SK-N-DZ (cell line): Measurements from ENCODE around the gene STPG3.
"Not testable (repeated sequence)": the region's sequence is repeated elsewhere in the genome, so short reads cannot be mapped to it uniquely, and the experiment has no call there.

Source experiments
- DNase-seq: peaks from one replicate; pipeline ENCODE4 v3.0.0-alpha.2; 2015; ENCODE audit warnings: low spot score

Gene STPG3

DNA sequence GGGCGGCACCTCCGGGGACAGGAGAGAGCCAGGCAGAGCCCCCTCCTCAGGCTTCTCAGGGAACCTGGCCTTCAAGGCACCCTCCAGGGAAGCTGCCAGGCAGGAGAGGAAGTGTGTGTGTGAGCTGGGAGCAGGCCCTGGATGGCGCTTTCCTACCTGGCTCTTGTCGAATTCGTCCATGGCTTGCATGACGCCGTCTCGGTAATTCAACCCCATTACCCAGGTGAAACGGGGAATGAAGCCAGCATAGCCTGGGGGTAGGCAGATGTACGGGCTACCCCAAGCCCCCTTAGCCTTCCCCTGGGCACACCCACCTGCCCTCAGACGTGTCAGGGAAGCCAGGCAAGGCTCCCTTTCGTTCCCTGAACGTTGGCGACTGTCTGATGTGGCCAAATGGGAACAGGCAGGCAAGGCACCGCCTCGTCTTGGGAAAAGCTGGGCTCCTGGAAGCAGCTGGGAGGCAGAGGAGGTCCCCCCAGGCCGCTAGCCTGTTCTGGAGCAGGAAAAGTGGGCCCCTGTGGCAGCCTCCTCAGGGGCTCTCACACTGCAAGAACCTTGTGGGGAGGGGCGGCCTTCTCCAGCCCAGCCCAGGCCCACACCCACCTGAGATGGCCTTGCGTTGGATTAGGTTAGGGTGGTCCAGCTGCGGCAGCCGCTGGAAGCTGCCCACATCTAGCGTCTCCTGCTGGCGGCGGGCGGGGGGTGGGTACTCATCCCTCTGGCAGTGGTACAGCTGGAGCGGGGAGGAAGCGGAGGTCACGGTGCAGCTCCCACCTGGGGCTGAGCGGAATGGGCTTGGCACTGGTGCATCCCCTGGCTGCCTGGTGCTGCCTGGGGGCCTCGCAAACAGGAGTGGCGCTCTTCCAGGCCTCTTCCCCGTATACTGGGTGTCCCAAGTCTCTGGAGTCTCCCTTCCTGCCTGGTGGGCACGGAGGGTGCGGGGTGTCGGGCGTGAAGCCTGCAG is 6.3 kb upstream of the STPG3 start:
- no peak for DNase-seq

DNA sequence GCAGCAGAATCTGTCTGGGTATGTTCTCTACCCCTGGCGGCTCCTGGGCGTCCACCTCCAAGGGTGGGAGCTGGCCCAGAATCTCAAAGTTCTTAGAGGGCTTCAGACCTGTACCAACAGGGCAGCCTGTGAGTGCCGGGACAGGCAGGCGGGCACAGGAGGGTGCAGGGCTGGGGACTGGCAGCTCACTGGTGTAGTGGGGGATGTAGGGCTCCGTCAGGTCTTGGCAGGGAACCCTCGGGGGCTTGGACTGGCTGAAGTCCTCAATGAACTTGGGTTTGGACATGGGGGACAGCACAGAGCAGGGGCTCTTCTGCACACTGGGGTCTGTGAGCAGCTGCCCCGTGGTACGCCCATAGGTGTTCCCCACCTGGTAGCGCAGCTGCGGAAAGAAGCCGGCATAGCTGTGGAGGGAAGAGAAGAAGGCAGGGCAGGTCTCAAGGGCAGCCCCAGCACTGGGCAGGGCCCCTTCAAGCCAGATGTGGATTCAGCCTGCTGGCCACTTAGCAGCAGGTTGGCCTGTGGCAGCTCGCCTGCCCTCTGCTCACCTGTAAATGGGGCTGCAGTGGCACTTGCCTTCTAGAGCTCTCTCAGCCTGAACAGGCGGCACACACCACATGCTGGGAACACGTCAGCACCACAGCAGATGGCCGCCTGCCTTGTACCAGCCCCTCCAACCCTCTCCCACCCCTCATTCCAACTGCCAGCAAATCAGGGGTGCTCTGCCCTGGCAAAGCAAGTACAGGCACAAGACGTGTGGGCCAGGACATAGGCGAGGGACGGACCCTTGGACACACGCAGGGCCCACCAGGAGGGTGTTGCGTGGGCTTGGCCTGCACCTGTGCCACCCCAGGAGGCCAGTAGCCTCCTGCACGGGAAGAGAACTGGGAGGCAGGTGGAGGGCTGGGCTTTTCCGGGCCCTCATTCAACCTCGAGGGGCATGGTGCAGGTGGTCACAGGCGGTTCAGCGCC is 5.3 kb upstream of the STPG3 start:
- no peak for DNase-seq

DNA sequence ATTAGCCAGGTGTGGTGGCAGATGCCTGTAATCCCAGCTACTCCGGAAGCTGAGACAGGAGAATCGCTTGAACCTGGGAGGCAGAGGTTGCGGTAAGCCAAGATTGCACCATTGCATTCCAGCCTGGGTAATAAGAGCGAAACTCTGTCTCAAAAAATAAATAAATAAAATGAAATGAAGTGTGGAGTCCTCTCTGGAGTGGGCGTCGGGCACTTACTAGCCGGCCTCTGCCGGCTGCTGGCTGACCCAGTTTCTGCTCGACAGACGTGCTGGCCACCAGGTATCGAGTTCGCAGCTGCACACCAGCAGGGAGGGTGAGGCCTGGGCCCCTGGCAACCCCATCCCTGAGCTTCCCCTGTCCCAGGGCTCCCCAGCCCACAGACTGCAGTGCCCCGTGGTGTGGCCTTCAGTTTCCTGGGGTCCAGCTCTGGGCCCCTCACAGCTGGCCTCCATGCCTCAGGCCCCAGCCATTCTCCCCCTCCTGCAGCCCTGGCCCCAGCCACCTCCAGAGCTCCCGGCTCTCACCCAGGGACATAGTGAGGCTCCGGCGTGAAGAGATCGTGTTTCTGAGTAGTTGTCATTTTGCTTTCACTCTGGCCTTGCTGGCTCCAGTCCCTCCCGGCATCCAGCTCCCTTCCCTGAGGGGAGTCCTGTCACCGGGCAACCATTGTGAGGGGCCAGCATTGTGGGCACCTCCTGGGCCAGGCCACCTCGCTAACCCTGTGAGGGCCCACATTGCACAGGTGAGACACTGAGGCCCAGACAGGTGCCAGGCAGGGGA is 3.8 kb upstream of the STPG3 start:
- peak; percentile 26 for DNase-seq

DNA sequence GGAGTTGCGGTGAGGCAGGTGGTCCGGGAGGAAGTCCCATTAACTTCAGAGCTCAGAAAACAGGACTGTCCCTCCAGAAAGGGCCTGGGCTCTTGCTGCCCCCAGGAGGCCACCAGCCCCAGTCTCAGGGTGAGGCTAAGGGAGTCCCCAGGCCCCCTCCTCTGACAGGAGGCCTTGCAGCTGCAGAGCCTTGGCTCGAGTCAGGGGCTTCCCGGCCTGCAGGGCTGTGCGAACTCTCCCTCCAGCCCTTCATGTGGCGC is 3.2 kb upstream of the STPG3 start:
- peak; percentile 22 for DNase-seq

DNA sequence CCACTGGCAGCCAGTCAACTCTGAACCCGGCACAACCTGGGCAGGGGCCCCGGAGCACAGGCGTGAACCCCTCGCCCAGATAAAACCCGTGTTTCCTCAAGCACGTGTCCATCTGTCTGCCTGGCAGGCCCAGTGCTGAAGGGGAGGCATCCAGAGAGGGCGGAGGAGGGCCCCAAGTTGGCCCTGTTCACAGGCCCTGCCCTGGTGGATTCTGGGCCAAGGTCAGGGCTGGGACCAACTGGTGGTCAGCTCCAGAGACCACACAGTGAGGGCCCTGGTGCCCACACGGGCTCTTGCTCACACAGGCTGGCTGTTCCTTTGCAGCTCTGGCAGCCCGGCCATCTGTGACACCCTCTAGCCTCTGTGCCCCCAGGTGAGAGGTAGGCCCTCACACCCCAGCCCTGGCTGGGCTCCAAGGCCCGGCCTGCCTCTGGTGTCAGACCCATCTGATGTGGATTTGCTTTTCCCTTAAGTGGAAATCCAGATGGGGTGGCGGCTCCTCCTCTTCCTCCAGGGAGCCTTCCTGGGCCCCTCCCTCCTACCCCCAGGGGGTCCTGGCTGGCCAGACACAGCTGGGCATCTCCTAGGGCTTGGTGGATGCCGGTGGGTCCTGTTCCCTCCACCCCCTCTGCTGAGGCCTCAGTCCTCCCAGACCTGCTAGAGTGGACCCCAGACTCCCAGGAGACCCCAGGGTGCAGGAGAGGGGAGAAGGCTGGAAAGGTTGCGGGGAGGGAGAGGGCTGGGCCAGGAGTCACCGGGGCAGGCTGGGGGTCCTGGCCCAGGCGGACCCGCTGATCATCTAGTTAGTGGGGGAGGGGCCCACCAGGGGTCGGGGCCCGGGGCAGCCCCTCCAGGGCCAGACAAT is 525 bp upstream of the STPG3 start:
- DNase-seq = no peak

DNA sequence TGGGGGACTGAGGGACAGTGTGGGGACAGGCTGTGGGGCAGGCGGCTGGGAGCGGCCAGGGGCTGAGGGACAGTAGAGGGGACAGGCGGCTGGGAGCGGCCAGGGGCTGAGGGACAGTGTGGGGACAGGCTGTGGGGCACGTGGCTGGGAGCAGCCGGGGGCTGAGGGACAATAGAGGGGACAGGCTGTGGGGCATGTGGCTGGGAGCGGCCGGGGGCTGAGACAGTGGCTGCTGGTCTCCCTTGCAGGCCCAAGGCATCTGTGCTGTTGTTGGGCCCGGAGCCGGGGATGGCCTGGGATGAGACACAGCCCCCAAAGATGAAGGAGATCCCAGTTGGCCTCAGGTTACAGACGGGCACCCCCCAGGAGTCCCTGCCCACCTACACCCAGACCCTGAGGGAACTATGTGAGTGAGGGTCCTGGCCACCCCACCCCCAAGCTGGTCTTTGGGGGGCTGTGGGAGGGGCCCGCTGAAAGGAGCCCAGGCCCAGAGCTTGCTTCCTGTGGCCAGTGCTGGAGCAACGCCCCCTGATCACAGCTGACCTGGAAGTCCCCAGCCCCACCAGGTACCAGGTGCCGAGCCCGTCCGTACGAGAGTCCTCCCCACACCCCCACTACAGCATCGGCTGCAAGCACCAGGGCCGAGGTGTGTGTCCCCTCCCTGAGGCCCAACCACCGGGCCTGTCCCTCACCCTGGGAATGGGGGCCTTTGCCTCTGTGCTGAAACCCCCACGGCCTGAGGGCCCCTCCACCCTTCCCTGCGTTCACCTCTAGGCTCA is 593 bp downstream of the STPG3 start:
- no peak for DNase-seq

DNA sequence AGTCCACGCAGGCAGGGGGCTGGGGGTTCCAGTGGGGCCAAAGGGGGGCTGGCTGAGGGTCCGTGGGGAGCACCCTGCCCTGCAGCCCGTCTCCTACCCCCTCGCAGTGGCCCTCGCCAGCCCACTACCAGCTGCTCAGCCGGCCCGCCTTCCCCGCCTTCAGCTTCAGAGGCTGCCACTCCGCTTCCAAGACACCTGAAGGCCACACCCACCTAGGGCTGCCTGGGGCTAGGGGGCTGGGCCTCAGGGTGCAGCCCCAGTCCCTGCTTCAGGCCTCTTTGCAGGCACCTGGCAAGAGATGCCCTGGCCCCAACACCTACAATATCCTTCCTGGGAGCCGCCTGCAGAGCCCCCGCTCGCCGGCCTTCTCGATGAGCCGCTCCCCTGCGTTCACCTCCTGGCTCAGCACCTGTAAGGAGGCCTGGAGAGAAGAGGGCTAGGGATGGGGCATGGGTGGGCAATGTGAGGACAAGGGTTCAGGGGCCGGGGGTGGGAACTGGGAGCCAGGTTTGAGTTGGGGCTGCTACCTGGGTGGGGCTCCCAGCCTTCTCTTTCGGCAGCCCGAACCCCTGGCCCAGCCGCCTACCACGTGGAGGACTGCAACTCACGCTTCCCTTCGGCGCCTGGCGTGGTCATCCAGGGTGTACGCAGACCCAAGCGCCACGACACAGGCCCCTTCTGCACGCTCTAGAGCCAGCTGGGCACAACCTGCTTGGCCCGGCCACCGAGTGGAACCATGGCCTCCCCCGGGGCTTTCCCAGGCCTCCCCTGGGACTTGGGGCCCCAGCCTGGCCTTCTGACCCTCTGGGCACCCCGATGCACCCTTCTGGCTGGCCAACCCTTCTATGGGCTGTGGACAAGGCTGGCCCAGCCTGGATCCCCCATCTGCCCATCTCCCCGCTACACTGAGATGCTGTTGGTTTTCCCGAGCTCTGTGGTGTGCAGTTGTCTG is 1.7 kb downstream of the STPG3 start:
- DNase-seq = no peak

DNA sequence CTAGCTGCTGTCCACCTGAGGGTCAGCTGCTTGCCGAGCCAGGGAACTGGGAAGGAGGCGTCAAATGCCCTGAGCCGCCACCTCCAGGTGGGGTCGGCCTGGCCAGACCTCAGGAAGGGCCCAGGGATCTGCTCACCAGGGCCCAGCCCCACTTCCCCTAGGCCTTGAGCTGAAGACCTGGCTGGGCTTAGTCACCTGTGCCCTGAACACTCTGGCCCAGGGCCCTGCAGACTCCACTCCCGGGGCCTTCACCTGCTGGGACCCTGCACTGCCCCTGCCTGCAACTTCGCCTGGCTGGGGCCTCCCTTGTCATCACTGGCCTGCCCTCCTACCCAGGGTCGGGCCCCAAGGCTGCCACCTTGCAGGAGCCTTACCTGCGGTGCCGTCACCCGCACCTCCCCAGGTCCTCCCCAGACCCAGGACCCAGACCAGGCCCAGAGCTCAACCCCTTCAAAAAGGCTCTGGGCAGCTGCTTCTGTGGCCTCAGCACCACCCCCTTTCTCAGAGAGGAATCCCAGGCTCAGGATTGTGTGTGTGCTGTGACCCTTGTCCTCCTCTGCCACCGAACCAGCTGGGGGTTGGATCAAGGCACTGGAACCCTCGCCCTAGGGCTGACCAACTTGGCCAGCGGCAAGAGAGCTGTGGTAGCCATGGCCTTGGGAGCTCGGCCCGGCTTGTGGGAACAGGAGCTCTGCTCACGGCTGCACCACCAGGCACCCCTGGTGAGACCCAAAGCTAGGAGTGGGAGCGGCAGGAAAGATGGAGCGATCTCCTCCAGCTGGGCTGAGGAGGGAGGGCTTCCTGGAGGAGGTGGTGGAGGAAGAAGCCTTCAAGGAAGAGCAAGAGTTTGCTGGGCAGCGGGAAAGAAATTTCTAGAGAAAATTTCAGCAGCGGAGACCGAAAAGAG is 2.9 kb downstream of the STPG3 start:
- DNase-seq = peak; percentile 45

DNA sequence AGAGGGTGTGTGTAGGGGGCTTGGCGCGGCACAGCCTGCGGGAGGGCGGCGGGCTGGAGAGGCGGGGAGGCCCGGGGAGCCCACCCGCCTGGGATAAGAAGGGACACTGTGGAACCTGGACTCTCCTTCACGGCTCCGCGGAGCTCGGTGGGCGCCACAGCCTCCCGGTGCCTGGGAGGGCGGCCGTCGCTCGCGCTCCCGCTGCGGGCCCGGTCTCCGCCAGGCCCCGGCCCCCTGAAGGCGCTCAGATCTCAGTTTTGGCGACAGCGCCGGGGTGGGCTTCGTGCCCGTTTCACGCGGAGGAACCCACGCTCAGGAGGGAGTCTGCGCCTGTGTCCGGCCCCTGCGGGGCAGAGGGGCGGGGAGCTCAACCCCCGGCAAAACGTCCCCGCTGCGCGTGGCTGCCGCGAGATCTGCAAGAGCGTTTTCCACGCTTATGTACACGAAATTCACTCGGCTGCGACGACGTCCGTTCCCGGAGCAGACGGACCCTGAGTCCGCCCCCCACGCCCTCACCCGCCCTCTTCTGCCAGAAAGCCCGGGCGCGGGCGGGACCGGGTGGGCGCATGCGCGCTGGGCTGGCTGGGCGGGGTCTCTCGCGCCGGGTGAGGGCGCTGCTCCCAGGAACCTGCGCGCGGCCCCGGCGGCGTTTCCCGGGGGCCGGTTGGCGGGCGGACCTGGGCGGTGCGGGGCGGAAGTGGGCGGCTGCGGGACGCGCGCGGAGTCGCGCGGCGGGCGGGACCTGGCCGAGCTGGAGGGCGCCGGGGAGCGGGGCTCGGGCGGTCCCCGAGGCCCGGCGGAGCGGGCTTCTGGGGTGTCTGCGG is 3.8 kb downstream of the STPG3 start, which contains the start of gene NELFB:
Gene NELFB, plus strand, starts transcription at position 704 of the 824 bp plus-strand sequence.
- DNase-seq = peak; percentile 85

DNA sequence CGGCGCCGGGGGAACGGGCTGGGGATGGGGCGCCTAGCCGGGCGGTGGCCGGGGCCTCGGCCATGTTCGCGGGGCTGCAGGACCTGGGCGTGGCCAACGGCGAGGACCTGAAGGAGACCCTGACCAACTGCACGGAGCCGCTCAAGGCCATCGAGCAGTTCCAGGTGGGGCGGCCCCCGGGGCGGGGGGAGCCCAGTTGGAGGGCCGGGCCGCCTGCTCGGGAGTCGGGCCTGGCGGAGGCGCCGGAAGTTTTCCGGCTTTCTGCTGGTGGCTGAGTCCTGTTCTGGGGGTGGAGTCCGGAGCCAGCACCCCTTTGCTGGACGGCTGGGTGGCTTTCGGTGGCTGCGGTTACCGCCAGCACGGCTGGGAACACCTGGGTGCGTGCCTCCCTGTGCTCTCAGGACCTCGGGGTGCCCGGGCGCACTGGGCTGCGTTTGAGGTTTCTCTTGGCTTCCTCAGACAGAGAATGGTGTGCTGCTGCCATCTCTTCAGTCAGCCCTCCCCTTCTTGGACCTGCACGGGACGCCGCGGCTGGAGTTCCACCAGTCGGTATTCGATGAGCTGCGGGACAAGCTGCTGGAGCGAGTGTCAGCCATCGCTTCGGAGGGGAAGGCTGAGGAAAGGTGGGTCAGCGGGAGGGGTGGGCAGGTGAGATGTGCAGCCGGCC is 4.5 kb downstream of the STPG3 start:
- no peak for DNase-seq

DNA sequence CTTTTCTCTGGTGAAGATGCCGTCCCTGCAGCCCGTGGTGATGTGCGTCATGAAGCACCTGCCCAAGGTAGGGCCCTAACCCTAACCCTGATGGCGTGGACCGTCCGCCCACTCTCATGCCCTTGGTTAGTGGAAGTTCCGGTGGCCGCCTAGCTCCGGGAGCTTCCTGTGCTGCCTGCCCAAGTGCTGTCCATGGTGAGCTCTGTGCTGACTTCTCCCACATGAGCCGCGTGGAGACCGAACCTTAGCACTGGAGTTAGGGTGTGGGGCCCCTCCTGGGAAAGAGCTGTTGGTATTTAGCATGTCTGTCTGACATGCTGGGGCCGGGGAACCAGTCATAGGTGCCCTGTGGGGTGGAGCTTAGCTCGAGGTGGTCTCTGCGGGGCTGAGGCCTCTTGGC is 5.3 kb downstream of the STPG3 start:
- no peak for DNase-seq

DNA sequence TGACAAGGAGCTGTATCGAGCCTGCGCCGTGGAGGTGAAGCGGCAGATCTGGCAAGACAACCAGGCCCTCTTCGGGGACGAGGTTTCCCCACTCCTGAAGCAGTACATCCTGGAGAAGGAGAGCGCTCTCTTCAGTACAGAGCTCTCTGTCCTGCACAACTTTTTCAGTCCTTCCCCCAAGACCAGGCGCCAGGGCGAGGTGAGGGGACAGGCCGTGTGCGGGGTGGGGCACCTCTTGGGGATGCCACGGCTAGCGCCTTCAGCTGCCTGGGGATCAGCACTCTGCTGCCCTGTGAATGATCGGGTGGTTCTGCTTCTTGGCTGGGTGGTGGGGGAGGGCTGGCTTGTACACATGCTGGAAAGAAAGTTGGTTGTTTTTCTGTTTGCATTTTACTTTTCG is 5.8 kb downstream of the STPG3 start:
- no peak for DNase-seq

DNA sequence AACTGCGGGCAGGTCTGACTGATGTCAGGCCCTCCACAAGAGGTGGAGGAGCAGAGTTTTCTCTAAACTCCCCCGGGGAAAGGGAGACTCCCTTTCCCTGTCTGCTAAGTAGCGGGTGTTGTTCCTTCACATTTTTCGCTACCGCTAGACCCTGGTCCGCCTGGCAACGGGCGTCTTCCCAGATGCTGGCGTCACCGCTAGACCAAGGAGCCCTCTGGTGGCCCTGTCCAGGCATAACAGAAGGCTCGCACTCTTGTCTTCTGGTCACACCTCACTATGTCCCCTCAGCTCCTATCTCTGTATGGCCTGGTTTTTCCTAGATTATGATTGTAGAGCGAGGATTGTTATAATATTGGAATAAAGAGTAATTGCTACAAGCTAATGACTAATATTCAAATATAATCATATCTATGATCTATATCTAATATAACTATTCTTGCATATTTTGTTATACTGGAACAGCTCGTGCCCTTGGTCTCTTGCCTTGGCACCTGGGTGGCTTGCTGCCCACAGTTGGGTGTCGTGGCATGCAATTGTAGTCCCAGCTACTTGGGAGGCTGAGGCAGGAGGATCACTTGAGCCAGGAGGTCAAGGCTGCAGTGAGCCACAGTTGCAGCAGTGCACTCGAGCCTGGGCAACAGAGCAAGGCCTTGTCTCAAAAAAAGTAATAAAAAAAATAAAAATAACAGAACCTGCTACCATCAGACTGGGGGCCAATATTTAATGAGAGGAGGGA is 11.3 kb downstream of the STPG3 start:
- not testable (repeated sequence) for DNase-seq

DNA sequence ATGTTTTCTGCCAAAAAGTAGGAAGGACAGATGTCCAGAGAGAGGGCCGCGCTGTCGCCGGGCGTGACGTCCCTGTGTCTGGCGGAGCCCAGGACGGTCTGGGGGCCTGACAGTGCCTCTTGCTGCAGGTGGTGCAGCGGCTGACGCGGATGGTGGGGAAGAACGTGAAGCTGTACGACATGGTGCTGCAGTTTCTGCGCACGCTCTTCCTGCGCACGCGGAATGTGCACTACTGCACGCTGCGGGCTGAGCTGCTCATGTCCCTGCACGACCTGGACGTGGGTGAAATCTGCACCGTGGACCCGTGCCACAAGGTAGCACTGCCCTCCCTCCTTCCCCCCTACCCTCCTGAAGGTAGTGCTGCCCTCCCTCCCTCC is 11.8 kb downstream of the STPG3 start:
- DNase-seq = no peak

DNA sequence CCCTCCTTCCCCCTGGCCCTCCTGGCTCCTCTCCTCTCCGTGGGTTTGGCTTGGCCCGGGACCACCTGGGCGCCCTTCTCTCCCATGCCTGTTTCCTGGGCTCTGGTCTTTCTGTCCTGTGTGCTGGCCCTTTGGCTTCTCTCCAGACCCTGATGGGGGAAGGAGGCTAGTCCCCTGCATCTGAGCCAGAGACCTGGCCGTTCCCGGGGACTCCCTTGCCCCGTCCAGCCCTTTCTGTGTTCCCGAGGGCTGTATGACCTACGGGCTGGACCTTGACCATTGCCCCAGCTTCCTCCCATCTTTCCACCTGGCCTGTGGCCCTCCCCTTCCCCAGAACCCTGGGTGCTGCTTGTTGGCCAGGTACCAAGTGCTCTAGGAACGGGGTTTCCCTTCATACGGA is 12.4 kb downstream of the STPG3 start:
- DNase-seq = no peak

DNA sequence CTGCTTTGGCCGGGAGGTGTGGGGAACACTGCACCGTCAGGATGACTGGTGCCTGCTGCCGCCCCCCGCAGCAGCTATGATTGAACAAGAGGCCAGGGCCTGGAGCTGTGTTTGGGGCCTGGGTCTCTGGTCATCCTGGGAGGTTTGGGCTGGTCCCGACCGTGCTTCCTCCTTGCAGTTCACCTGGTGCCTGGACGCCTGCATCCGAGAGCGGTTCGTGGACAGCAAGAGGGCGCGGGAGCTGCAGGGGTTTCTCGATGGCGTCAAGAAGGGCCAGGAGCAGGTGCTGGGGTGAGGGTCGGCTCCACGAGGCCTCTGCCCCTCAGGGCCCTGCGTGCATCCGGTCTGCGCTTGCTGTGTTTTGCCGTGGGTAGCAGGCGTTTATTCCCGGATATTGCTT is 13.0 kb downstream of the STPG3 start:
- no peak for DNase-seq
